ENCODE measurements around the gene ALDH3B2.
"Not testable (repeated sequence)": the region's sequence is repeated elsewhere in the genome, so short reads cannot be mapped to it uniquely, and the experiment has no call there.

The ALDH3B2 gene

GRCh38 chr11:67674442-67674871 lies at the start of gene ALDH3B2:
Gene ALDH3B2, minus strand, starts transcription at chr11:67674623. Its CDS starts 7,688 bp downstream, at chr11:67666935.
- TF ChIP-seq CTCF (IDR thresholded peaks at IDR 0.05; ENCODE audit: low read depth, low read length): no peak
- H3K4me3 ChIP-seq (ENCODE audit: low read depth, low read length): no peak within 1 kb of the TSS

- H3K4me3 ChIP-seq (ENCODE audit: low read depth, low read length): not testable (repeated sequence)
These were observed 48.6 kb upstream of the ALDH3B2 start for GRCh38 chr11:67723036-67723435.

GRCh38 chr11:67716226-67716625 lies 41.8 kb upstream of the ALDH3B2 start:
- not testable (repeated sequence) for H3K4me3 ChIP-seq (ENCODE audit: low read depth, low read length)

- H3K4me3 ChIP-seq (ENCODE audit: low read depth, low read length): not testable (repeated sequence)
These were observed 41.4 kb upstream of the ALDH3B2 start for GRCh38 chr11:67715801-67716200.

GRCh38 chr11:67713892-67714509 lies 39.6 kb upstream of the ALDH3B2 start:
- not testable (repeated sequence) for H3K4me3 ChIP-seq (ENCODE audit: low read depth, low read length)

GRCh38 chr11:67711676-67712075 lies 37.3 kb upstream of the ALDH3B2 start:
- H3K4me3 ChIP-seq (ENCODE audit: low read depth, low read length): not testable (repeated sequence)

- not testable (repeated sequence) for H3K4me3 ChIP-seq (ENCODE audit: low read depth, low read length)
These were observed 36.8 kb upstream of the ALDH3B2 start for GRCh38 chr11:67711212-67711611.

GRCh38 chr11:67709806-67710205 lies 35.4 kb upstream of the ALDH3B2 start:
- not testable (repeated sequence) for H3K4me3 ChIP-seq (ENCODE audit: low read depth, low read length)

- TF ChIP-seq CTCF (IDR thresholded peaks at IDR 0.05; ENCODE audit: low read depth, low read length): no peak
- H3K4me3 ChIP-seq (ENCODE audit: low read depth, low read length): no peak overlapping the region
These were observed 30.8 kb upstream of the ALDH3B2 start for GRCh38 chr11:67705264-67705663.

GRCh38 chr11:67704524-67704923 lies 30.1 kb upstream of the ALDH3B2 start:
- H3K4me3 ChIP-seq (ENCODE audit: low read depth, low read length): no peak overlapping the region
- TF ChIP-seq CTCF (IDR thresholded peaks at IDR 0.05; ENCODE audit: low read depth, low read length): no peak

GRCh38 chr11:67703709-67704108 lies 29.3 kb upstream of the ALDH3B2 start:
- H3K4me3 ChIP-seq (ENCODE audit: low read depth, low read length): not testable (repeated sequence)

GRCh38 chr11:67700548-67701262 lies 26.3 kb upstream of the ALDH3B2 start:
- no peak for TF ChIP-seq CTCF (IDR thresholded peaks at IDR 0.05; ENCODE audit: low read depth, low read length)

More at GRCh38 chr11:67700548-67701262, 26.3 kb upstream of the ALDH3B2 start:
- H3K4me3 ChIP-seq (ENCODE audit: low read depth, low read length): no peak overlapping the region

Data from WI38 (cell line).